DND-41 (cell line): ENCODE data around the gene TTLL3.

Experiments used
- CTCF ChIP-seq: IDR thresholded peaks from 2 replicates; pipeline ENCODE4 v1.5.1; 2012; ENCODE audit warnings: borderline replicate concordance, low read length, moderate library complexity, mild to moderate bottlenecking; ENCODE audit not compliant: poor library complexity, severe bottlenecking; ENCODE audit errors: extremely low read depth
- EZH2 ChIP-seq: IDR thresholded peaks from 3 replicates; pipeline ENCODE4 v1.6.1; 2012; ENCODE audit warnings: borderline replicate concordance, low read depth, mild to moderate bottlenecking, moderate library complexity, low read length, inconsistent platforms; ENCODE audit not compliant: severe bottlenecking

- peak; percentile 45 for TF ChIP-seq CTCF
- TF ChIP-seq EZH2, result no peak
These were observed 27.3 kb upstream of the TTLL3 start for GRCh38 chr3:9782770-9783169.
